SW 1271 (cell line): Measurements from ENCODE around the gene TTC1.
"Not testable (repeated sequence)": the region's sequence is repeated elsewhere in the genome, so short reads cannot be mapped to it uniquely, and the experiment has no call there.

Experiments used
- DNase-seq, 2 experiments: peaks; one replicate each; lab custom pipeline; 2025; lab: John Stamatoyannopoulos, UW

TTC1 gene, protein sequence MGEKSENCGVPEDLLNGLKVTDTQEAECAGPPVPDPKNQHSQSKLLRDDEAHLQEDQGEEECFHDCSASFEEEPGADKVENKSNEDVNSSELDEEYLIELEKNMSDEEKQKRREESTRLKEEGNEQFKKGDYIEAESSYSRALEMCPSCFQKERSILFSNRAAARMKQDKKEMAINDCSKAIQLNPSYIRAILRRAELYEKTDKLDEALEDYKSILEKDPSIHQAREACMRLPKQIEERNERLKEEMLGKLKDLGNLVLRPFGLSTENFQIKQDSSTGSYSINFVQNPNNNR

GRCh38 chr5:160008877-160009590 is at the start of gene TTC1:
TTC1 (plus strand) TSS chr5:160009139; CDS start chr5:160010529, 1,390 bp downstream.
- DNase-seq, result peak; percentile 98 to 99

DNA sequence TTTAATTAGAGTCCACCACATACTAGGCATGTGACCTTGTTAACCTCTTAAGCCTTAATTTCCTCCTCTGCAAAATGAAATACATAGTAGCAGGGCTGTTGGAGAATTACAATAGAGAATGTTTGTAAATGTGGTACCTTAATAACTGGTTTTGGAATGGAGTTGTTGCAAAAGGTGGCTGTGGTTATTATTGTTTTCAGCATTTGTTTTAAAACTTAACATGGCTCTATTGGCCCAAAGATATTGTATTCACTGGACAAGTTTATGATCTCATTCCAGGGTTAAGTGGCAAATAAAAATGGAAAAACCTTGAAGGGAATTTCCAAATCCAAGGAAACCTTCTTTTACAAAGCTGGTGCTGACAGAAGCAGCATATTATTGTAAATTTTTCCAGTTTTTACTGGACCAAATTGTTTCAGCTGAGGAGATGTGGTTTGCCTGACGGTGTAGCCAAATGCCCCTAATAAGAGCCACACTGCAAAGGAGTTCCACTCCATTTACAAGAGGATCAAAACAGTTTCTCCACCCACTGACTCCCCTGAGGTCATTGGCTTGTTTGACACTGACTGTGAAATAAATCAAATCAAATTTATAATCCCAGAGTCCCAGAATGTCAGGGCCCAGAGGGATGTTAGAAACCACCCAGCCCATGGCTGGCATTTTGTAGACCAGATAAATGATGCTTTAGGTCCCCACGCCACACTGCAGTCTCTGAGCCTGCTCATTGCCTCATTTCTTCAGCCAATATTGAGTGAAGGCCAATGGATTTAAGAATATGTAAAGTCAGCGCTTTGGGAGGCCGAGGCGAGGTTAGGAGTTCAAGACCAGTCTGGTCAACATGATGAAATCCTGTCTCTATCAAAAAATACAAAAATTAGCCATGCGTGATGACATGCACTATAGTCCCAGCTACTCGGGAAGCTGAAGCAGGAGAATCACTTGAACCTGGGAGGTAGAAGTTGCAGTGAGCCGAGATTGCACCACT is 47.5 kb upstream of the TTC1 start:
- no peak for DNase-seq

GRCh38 chr5:159962214-159962613 is 46.7 kb upstream of the TTC1 start:
- no peak for DNase-seq

DNA sequence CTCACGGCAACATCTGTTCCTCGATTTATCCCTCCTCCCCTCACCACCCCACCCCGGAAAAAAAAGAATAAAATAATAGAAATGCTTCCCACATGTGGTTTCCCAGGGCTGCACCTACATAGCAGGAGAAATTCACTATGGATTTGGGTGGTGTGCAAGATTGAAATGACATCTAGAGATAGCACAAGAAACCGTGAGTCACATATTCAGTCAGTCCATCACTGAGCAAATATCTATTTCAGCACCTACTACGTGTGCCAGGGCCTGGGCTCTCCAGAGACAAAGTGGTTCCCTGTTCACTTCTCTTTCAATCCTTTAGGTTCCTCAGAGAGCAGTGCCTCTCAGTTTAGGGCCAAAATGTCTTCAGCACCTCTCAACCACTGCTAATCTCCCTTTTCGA is 45.0 kb upstream of the TTC1 start:
- no peak for DNase-seq

DNA sequence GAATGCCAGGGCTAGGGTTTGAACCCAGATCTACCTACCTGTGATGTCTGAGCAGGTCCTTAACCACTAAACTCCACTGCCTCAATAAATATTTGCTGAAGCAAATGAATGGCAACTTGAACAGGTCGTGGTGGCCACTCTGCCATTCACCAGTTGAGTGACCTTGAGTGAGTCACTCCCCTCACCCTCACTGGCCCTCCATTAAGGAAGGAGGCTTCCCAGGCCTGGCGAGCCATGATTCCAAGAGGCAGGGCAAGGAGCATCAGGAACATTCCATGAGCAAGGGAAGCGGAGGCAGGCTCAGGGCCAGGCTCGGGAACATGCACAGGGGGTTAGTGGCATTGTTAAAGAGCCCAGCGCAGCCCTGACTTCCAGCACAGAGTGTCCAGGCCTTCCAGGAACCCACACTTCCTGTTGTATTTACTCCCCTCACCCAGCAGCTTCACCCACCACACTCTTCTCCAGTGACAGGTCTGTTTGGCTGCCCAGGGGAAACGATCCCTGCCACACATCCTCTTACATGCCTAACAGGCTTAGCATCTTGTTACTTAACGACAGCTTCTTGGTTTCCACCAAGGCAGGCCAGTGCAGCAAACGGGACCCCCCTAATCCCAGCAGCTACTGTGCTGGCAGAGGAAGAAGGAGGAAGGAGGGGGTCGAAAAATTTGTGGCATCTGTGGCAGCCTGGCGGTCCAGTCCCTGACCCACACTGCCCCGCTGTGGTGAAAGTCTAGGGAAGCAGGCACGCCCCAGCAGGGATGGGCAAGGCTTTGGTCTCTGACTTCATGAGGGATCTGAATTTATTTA is 43.7 kb upstream of the TTC1 start:
- DNase-seq, result peak in 1 of 2 experiments; percentile 15

DNA sequence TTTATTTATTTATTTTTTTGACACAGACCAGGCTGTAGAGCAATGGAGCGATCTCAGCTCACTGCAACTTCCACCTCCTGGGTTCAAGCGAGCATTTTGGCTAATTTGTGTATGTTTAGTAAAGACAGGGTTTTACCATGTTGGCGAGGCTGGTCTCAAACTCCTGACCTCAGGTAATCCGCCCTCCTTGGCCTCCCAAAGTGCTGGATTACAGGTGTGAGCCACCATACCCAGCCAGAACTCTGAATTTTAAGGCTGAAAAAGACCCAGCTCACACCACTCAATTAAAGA is 43.2 kb upstream of the TTC1 start:
- DNase-seq, result not testable (repeated sequence)

DNA sequence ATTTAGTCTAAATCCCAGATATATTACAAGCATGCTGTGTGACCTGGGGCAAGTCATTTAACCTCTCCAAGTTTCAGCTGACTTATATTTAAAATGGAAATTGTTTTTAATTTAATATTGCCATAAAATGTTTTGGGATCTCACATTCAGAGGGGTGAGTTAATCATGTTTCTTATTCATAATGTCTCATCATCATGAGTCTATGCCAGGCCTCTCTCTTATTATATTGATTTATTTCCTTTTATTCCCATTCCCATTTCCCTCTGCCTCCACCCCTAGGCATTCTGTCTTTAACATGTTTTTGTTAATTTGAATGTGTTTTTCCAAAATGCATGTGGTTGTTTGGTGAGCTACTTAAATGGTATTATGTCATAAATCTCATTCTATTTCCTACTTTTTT is 39.0 kb upstream of the TTC1 start:
- DNase-seq, result no peak

GRCh38 chr5:159971038-159971437 is 37.9 kb upstream of the TTC1 start:
- peak in 1 of 2 experiments; percentile 17 for DNase-seq

GRCh38 chr5:159971514-159971913 is 37.4 kb upstream of the TTC1 start:
- DNase-seq, result no peak

DNA sequence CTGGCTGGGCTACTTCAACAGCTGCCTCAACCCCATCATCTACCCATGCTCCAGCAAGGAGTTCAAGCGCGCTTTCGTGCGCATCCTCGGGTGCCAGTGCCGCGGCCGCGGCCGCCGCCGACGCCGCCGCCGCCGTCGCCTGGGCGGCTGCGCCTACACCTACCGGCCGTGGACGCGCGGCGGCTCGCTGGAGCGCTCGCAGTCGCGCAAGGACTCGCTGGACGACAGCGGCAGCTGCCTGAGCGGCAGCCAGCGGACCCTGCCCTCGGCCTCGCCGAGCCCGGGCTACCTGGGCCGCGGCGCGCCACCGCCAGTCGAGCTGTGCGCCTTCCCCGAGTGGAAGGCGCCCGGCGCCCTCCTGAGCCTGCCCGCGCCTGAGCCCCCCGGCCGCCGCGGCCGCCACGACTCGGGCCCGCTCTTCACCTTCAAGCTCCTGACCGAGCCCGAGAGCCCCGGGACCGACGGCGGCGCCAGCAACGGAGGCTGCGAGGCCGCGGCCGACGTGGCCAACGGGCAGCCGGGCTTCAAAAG is 36.9 kb upstream of the TTC1 start:
- DNase-seq, result no peak

- no peak for DNase-seq
Observed at GRCh38 chr5:159972538-159973362, 36.2 kb upstream of the TTC1 start.

- DNase-seq, result peak; percentile 66 to 89
Observed at GRCh38 chr5:159975462-159976019, 33.4 kb upstream of the TTC1 start.

DNA sequence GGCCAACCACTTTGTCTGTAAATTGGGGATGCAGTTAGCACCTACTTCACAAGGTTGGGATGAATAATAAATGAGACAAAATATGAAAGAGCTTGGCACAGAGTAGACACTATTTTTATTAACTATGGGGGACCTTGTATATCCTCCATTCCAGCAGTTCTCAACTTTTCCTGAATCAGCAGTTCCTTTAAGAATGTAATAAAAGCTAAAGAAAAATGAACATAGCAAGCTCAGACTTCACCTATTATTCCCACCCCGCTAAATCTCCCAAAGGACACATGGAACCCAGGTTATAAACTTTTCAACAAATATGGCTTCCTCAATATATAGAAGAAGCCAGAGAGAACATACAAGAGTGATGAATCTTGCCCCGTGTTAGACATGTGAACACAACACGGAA is 32.0 kb upstream of the TTC1 start:
- no peak for DNase-seq

DNA sequence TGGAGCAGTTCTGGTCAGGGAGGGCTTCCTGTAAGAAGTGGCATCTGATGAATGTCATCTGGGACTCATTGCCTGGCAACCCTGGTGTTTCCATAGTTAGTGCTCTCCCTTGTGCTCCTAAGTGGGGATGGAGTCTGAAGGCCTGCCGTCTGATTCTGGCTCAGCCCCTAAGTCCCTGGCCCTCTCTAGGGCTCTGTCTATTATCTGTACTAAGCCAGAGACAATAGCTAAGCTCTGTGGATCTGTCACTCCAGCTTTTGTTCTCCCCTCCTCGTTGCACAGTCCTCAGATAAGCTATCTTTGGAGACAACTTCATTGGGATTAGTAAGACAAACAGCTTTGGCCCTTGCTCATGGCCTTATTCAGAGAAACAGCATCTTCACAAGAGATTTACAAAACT is 30.6 kb upstream of the TTC1 start:
- DNase-seq, result no peak

DNA sequence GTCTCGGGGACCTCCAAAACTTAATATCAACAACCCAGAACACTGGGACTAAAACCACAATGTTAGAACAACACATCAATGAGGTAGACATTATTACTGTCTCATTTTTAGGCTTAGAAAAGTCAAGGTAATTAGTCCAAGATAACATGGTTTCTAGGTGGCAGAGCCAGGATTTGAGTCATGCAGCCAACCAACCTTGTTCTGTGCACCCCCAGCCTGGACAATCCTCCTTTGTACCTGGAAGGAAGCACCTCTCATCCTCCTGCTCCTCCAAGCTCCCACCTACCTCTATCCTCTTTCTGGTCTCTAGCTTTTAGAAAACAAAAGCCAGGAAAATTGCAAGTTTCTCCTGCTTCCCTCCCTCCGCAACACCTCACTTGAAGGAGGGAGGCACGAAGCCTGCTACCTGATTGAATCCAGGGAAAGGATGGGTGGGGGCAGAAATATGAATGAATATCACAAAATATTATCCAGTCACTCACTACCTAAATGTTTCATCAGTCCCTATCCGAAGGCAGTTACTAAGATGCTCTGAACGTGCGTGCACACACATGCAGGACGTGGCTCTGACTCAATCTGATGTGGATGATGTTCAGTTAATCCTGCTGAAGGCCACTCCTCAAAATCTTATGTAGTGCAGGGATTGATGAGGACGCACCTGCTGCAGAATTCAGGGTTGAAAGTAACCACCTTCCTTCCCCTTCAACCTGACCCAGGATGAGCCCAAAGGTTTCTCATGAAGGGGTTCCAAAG is 26.3 kb upstream of the TTC1 start:
- DNase-seq, result no peak

GRCh38 chr5:159987031-159987674 is 21.8 kb upstream of the TTC1 start:
- peak; percentile 60 to 65 for DNase-seq

DNA sequence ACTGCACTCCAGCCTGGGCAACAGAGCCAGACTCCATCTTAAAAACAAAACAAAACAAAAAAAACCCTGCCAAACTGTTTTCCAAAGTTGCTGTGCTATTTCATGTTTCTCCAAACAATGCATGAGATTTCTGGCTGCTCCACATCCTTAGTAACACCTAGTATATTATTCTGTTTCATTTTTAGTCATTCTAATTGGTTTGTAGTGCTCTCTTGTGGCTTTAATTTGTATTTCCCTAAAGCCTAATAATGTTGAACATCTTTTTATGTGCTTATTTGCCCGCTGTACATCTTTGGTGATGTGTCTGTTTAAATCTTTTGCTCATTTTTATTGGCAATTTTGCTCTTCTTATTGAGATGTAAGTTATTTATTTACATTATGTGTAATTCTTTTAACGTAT is 18.4 kb upstream of the TTC1 start:
- peak in 1 of 2 experiments; percentile 47 for DNase-seq

DNA sequence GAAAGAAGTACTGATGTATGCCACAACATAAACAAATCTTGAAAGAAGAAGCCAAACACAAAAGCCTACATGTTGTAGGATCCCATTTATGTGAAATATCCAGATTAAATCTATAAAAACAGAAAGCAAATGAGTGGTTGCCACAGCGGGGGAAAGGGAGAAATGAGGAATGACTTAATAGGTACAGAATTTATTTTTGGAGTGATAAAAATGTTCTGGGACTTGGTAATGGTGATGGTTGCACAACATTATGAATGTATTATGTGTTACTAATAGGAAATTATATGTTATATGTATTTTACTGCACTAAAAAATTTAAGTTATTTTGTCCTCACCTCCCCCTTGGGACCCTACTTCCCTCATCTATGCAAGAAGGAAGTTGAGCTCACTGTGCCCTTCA is 16.4 kb upstream of the TTC1 start:
- DNase-seq, result no peak

DNA sequence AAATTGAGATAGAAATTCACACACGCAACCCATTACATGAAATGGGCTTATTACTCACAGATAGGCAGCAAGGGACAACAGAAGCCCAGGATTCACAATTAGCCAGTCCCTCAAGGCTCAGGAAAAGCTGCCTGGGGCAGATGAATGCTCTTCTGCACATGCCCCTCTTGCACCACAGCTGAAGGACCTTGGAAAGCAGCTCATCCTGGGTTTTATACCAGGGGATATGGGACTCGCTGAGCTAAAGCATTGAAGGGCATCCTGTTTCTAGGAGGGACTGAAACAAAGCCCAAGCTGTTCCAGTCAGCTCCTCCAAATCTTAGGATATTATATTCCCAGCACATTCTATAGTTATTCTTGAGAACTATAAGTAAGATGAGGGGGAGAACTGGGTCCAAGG is 15.7 kb upstream of the TTC1 start:
- DNase-seq, result no peak
